KOPT-K1 (cell line): Measurements from ENCODE around the gene SPRYD7.

Source experiments
- H3K27ac ChIP-seq: fragments of 200-600 bp; sonication (generic); 2 replicates; pipeline ENCODE4 v1.5.1; 2016; ENCODE audit warnings: antibody characterized with exemption, mild to moderate bottlenecking, low read depth, low read length; ENCODE audit not compliant: poor library complexity, severe bottlenecking
- H3K36me3 ChIP-seq: fragments of 200-600 bp; sonication (generic); 2 replicates; pipeline ENCODE4 v1.5.1; 2017; ENCODE audit warnings: antibody characterized with exemption, mild to moderate bottlenecking, low read length, moderate library complexity; ENCODE audit not compliant: insufficient read depth
- H3K9me3 ChIP-seq: fragments of 200-600 bp; sonication (generic); 2 replicates; pipeline ENCODE4 v1.5.1; 2017; ENCODE audit warnings: antibody characterized with exemption, low read length, mild to moderate bottlenecking; ENCODE audit not compliant: insufficient read depth, poor library complexity, severe bottlenecking

Gene SPRYD7

DNA sequence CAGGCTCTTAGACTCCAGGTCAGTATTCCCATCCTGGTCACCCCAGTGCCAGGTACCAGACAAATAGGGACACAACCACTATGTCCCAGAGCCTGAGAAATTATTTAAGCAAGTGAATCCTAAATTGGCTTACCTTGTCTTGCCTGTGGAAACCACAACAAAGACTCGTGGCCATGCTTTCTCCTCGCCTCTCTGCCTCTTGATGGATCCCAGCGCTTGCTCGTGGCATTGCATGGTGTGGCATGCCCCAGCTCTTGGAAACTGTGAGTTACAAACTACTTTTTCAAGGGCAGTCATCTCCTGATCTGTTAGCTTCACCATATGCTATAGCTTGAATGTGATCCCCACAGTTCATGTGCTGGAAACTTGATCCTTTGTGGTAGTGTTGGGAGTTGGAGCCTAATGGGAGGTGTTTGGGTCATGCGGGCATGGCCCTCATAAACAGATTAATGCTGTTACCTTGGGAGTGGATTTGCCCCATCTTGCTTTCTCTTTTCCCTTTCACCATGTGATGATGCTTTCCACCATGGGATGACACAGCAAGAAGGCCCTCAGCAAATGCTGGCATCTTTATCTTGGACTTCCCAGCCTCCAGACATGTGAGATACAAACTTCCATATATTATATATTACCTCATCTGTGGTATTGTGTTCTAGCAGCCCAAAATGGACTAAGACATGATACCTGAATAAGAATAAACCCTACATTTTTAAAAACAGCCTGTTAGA is 31.2 kb downstream of the SPRYD7 start:
- Histone ChIP-seq H3K27ac (no peak overlapping the region), H3K36me3 (no peaks in the 10 kb centered on the region), H3K9me3 (no peaks in the 10 kb centered on the region)

DNA sequence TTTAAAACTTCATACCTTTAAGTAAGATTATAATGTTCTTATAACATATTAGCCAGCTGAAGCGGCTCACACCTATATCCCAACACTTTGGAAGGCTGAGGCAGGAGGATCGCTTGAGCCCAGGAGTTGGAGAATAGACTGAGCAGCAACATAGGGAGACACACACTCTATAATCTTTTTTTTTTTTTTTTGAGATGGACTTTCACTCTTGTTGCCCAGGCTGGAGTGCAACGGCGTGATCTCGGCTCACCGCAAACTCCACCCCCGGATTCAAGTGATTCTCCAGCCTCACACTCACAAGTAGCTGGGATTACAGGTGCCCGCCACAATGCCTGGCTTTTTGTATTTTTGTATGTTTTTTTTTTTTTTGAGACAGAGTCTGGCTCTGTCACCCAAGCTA is 37.3 kb downstream of the SPRYD7 start:
- Histone ChIP-seq H3K27ac (no peak overlapping the region), H3K36me3 (no peaks in the 10 kb centered on the region), H3K9me3 (no peaks in the 10 kb centered on the region)

DNA sequence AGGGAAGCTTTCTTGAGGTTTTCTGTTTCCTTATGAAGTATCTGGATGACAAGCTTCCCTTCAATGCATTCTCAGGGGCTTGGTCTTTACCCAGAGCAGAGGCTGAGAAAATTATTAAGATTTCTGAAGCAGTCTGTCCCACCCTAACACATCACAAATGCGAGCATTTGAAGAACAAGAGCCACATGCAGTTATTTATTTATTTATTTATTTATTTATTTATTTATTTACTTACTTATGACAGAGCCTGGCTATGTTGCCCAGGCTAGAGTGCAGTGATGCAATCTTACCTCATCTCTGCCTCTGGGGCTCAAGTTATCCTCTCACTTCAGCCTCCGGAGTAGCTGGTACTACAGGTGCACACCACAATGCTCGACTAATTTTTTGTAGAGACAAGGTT is 38.4 kb downstream of the SPRYD7 start:
- no peaks in the 10 kb centered on the region for H3K36me3 ChIP-seq
- H3K9me3 ChIP-seq, result no peaks in the 10 kb centered on the region
- H3K27ac ChIP-seq, result no peak overlapping the region

DNA sequence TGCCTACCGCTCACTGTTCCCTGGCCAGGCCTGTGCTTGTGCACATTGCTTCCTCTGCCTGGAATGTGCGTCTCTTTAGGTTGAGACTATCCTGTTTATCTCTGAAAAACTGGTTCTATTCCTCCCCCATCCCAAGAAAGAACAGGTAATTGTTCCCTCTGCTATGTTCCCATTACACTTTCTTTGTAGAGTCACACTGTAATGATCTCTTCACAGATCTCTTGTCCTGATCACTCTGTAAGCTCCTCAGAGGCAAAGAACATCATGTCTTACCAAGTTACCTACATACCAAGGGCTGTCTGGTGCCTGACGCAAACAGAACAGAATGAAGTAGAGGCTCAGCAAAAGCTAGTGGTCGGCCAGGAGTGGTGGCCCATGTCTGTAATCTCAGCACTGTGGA is 40.3 kb downstream of the SPRYD7 start:
- Histone ChIP-seq H3K9me3 (no peaks in the 10 kb centered on the region), H3K27ac (no peak overlapping the region), H3K36me3 (no peaks in the 10 kb centered on the region)

DNA sequence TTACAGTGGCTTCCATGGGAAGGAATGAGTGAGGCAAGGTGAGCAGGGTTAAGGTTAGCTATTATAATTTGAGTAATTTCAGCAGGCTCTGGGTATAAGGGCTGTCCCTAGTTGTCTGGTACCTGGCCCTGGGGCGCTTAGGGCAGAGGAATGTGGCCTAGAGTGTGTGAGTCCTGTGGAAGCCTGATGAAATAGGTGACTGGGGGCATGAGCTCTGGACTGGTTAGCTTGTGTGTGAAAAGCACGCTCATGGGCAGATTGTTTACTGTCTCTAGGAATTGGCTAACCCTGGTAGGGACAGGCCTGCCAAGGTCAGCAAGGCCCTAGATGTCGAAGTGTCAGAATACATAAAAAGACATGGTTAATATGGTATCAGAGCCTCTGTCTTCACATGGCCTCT is 42.5 kb downstream of the SPRYD7 start:
- peaks cover 8% of the 10 kb centered on the region for H3K9me3 ChIP-seq
- H3K36me3 ChIP-seq, result no peaks in the 10 kb centered on the region
- H3K27ac ChIP-seq, result no peak overlapping the region

DNA sequence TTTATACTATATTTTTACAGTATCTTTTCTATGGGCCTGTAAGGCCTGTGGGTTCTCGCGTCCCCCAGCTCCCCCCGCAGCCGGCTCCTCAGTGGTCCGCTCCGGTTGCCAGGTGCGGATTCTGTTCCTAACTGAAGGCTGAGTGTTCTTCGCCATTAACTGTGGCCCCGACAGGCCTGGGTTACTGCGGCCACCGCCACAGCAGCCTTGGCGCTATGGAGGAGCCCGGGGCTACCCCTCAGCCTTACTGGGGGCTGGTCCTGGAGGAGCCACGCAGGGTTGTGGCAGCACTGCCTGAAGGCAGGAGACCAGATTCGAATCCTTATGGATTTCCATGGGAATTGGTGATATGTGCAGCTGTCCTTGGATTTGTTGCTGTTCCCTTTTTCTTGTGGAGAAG is 45.8 kb downstream of the SPRYD7 start:
- Histone ChIP-seq H3K9me3 (peaks cover 25% of the 10 kb centered on the region), H3K36me3 (no peaks in the 10 kb centered on the region), H3K27ac (no peak overlapping the region)

DNA sequence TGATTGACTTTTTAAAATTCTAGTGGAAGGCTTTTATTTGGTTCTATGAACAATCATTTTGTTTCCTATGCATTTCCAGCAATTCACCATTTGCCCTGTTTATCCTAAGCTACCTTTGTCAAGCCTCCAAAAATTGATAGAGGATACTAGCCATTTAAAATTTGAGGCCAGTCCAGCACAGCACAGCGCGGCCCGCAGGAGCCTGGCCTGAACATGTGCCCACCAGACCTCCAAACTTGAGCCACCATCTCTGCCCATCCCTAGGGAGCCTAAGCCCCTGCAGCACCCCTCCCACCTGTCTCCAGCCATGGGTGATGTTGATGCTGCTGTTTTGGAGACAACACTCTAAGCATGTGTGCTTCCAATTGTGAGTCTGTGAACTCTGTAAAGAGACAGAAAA is 57.5 kb downstream of the SPRYD7 start:
- peaks cover 66% of the 10 kb centered on the region for H3K9me3 ChIP-seq
- no peak overlapping the region for H3K27ac ChIP-seq
- no peaks in the 10 kb centered on the region for H3K36me3 ChIP-seq

DNA sequence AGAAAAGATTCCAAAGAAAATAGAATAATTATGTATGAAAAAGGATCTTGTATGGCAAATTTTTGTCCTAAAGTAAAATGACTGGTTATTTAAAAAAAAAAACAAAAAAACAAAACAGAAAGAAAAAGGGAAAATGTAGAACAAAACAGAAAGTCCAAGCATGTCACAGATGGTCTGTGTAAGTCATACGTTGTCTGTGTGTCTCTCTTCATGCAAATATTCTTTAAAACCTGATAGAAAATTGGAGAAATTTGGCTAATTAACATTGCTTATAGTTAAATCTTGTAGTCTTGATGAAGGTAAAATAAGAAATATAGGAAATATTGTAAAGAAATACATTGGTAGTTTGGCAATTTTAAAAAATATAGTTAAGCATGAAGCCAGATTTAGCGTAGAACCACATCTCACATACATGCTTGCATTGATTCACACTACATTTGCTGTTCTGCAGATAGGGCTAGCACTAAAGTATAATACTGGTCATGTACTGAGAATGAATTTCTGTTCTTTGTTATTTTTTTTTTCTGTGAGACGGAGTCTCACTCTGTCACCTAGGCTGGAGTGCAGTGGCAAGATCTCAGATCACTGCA is 58.4 kb downstream of the SPRYD7 start:
- Histone ChIP-seq H3K36me3 (no peaks in the 10 kb centered on the region), H3K9me3 (peaks cover 69% of the 10 kb centered on the region), H3K27ac (no peak overlapping the region)

DNA sequence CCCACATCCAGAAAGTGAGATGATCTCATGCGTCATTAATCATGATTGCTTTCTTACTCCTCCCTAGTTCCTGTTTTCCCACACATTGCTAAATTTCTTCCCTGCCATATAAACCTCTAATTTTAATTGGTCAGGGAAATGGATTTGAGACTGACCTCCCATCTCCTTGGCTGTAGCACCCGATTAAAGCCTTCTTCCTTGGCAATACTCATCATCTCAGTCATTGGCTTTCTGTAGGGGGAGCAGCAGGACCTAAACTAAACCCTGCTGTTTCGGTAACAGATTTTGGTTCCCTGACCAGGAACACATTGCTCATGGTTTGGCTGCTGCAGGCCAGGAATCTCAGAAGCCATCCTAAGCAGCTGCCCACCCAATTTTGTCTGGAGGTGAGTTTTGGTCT is 61.7 kb downstream of the SPRYD7 start:
- Histone ChIP-seq H3K27ac (no peak overlapping the region), H3K36me3 (no peaks in the 10 kb centered on the region), H3K9me3 (peaks cover 58% of the 10 kb centered on the region)

DNA sequence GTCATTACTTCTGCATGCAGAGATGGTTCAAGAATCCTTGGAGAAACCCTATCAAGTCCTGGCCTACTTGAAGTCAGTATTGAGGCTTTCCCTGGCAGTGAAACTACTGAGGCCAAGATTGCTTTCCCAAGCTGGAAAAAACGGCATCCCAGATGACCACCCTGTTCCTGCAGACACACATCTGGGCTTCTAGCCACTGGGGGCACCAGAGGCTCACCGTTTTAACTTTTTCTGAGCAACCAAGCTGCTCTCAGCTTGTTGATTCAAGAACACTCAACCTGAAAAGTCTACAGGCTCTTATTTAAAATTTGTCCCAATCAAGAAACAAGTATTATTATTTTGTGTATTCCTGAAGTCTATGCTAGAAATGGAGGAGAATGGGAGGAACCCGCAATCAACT is 66.6 kb downstream of the SPRYD7 start:
- Histone ChIP-seq H3K9me3 (peaks cover 11% of the 10 kb centered on the region), H3K27ac (no peak overlapping the region), H3K36me3 (no peaks in the 10 kb centered on the region)

DNA sequence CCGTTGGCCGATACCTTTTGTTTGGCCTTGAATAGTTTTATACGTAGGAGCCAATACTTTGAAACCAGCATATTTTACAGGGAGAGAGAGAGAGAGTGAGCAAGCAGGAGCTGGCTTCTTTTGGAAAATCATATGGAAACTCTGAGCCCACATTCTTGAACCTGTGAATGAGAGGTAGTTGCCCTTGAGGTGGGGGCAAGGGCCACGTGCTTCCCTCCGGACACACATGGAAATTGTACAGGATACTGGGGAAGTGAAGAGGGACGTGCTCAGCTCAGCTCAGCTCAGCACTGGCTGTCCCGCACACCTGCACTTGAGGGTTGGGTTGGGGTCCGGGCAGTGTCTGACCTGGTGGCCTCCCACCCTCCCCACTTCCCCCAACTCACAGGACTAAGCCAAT is 68.3 kb downstream of the SPRYD7 start:
- no peaks in the 10 kb centered on the region for H3K9me3 ChIP-seq
- no peaks in the 10 kb centered on the region for H3K36me3 ChIP-seq
- H3K27ac ChIP-seq, result no peak overlapping the region

DNA sequence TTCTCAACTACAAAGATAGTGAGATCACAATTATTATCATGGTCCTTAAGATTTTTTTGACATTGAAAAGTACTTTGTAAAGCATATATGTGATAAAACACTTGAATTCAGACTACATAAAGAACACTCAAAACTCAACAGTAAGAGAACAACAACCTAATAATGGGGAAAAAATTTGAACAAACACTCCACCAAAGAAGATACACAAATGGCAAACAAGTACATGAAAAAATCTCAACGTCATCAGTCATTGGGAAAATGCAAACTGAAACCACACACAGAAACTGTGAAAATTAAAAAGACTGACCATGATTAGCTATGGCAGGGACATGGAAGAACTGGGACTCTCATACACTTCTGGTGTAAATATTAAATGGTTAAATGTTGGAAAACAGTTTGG is 70.9 kb downstream of the SPRYD7 start:
- no peak overlapping the region for H3K27ac ChIP-seq
- no peaks in the 10 kb centered on the region for H3K9me3 ChIP-seq
- H3K36me3 ChIP-seq, result no peaks in the 10 kb centered on the region

DNA sequence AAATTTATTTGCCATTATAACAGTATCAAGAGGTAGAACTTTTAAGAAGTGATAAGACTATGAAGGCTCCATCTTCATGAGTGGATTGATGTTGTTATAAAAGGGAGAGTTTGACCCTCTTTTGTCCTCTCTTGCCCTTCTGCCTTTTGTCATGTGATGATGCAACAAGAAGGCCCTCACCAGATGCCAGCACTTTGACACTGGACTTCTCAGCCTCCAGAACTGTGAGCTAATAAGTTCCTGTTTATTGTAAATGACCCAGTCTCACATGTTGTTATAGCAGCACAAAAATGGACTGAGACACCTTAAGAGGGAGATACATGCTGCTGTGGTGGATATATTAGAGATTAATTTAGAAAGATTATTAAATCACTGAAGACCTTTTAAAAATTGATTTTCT is 71.6 kb downstream of the SPRYD7 start:
- H3K36me3 ChIP-seq, result no peaks in the 10 kb centered on the region
- H3K9me3 ChIP-seq, result no peaks in the 10 kb centered on the region
- no peak overlapping the region for H3K27ac ChIP-seq
